ENCODE results near the gene LRRC74A.

GRCh38 chr14:76876076-76876475 lies 49.9 kb downstream of the LRRC74A start:
- TF ChIP-seq ZFP3 (CRISPR knock-in tag; IDR thresholded peaks at IDR 0.05): no peak
- TF ChIP-seq CSDC2 (CRISPR knock-in tag; IDR thresholded peaks at IDR 0.05): no peak
- TF ChIP-seq ZNF8 (CRISPR knock-in tag; IDR thresholded peaks at IDR 0.05): no peak
- TF ChIP-seq CSRNP3 (CRISPR knock-in tag; IDR thresholded peaks at IDR 0.05): no peak
- no peak for TF ChIP-seq ZC3H10 (CRISPR knock-in tag; IDR thresholded peaks at IDR 0.05)
- no peak for TF ChIP-seq ZFP30 (CRISPR knock-in tag; IDR thresholded peaks at IDR 0.05)
- TF ChIP-seq ZNF70 (CRISPR knock-in tag; IDR thresholded peaks at IDR 0.05): no peak
- TF ChIP-seq PATZ1 (CRISPR knock-in tag; IDR thresholded peaks at IDR 0.05; ENCODE audit: borderline replicate concordance): no peak
- no peak for TF ChIP-seq TCF4 (CRISPR knock-in tag; IDR thresholded peaks at IDR 0.05; ENCODE audit: borderline replicate concordance)
- no peak for TF ChIP-seq OSR1 (CRISPR knock-in tag; IDR thresholded peaks at IDR 0.05)

All from SK-N-SH treated with all-trans-retinoic acid at 6 μM for 48 hours (cell line).